Non-pigmented ciliary epithelial cell (primary cell): ENCODE measurements around the gene SLC6A16.

Source experiments
- DNase-seq: peaks from one replicate; pipeline ENCODE4 v3.0.0-alpha.2; 2010; ENCODE audit warnings: low read depth

Gene SLC6A16

DNA sequence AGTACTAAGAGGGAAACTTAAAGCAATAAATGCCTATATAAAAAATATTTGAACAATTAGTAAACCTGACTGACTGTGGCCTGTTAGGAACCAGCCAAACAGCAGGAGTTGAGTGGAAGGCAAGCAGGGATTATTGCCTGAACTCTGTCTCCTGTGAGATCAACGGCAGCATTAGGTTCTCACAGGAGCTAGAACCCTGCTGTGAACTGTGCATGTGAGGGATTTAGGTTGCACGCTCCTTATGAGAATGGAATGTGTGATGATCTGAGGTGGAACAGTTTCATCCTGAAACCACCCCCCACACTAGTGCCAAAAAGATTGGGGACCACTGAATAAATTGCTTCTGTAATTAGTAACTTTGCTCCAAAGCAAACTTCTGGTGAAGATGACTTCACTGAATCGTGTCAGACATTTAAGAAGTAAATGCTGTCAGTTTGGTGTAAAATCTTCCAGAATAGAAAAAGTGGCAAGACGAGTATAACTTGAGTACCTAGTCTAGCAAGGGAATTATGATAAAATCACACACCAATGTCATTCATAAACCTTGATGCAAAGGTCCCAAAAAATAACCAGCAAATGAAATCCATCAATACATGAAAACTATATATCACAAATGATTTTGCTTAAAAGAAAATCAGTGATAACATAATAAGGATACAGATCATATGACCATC, 53.8 kb downstream of the SLC6A16 start:
- DNase-seq: no peak

DNA sequence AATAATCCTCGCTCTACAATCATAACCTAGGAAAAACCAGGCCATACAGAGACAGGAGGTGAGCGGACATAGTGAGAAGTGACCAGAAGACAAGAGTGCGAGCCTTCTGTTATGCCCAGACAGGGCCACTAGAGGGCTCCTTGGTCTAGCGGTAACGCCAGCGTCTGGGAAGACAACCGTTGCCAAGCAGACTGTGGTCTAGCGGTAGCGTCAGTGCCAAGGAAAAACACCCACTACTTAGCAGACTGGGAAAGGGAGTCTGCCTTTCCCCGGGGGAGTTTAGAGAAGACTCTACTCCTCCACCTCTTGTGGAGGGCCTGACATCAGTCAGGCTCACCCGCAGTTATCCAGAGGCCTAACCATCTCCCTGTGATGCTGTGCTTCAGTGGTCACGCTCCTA, 58.6 kb downstream of the SLC6A16 start:
- DNase-seq: peak; percentile 6

DNA sequence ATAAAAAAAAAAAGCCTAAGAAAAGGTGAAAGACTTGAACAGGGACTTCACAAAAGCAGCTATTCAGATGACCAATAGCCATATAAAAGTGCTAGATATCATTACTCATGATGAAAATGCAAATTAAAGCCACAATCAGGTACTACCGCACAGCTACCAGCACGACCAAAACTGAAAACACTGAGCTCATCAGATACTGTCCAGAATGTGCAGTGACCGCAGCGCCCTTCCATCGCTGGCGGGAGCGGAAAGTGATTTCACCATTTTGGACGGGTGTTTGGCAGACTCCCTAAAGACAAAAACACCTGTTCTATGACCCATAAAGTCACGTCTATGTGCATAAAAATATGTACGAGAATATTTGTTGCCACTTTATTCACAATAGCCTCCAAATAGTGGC, 60.7 kb downstream of the SLC6A16 start:
- DNase-seq: no peak

DNA sequence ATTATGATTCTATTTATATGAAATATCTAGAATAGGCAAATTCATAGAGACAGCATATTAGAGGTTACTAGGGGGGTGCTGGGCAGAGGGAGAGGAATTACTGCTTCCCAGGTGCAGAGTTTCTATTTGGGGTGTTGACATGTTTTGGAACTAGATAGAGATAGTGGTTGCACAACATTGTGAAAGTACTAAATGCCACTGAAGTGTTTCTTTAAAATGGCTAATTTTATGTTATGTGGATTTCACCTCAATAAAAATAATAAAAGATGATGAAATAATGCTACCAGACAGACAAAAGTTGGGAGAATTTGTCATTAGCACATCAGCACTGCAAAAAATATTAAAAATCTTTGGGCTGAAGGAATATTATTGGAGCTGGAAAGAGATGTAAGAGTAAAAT, 63.4 kb downstream of the SLC6A16 start:
- no peak for DNase-seq

DNA sequence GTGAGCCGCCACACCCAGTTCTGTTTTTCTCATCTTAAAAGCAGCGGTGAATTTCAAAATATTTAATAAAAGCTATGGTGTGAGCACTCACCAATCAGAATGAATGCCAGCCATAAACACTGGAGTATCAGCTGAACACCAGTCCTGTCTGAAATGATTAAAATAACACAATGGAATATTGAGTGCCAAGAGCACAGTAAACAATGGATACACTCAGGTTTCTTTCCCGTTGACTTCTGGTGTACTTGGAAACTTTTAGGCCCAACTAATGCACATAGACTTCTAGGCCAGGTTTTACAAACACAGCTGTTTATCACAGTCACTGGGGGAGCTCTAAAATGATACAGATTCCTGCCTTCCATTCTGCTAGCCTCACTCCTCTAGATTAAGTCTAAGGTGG, 68.3 kb downstream of the SLC6A16 start:
- DNase-seq: no peak

DNA sequence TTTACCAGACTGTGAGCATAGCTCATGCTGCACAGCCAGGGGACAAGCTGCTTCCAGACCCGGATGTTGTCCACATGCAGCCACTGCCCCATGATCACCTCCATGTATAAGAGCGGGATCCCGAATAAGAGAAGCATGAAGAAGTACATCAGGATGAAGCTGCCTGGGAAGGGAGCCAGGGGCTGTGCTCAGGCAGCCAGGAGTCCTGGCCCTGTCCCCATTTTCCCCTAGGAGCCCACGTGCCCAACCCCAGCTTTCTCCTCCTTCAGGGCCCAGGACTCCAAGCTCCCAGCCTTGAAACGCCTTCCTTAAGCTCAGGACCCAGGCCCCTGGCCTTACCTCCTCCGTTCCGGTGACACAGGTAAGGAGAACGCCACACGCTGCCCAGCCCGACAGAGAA, 69.3 kb downstream of the SLC6A16 start:
- no peak for DNase-seq

DNA sequence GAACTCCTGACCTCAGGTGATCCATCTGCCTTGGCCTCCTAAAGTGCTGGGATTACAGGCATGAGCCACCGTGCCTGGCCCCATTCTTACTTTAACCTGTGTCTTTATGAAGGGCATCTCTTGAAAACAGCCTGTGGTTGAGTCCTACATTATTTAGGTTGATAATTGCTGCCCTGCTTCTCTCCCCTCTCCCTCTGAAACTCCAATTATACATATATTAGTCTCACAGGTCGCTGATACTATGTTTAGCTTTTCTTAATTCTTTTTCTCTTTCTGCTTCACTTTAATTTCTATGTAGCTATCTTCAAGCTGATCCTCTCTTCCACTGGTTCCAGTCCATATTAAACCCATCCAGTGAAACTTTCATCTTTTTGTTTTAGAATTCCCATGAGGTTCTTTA, 75.1 kb downstream of the SLC6A16 start:
- DNase-seq: no peak

DNA sequence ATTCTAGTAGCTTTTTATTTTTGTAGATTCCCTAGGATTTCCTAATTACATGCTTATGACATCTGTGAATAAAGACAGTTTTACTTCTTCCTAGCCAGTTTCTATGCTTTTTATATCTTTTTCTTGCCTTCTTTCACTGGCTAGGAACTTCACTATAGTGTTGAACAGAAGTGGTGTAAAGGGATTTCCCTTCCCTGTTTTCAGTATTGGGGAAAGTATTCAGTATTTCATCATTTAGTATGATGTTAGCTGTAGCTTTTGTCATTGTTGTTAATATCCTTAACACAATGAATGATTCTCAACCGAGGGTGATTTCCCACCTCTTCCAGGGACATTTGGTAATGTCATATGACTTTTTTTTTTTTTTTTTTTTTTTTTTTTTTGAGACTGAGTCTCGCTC, 77.3 kb downstream of the SLC6A16 start:
- no peak for DNase-seq

DNA sequence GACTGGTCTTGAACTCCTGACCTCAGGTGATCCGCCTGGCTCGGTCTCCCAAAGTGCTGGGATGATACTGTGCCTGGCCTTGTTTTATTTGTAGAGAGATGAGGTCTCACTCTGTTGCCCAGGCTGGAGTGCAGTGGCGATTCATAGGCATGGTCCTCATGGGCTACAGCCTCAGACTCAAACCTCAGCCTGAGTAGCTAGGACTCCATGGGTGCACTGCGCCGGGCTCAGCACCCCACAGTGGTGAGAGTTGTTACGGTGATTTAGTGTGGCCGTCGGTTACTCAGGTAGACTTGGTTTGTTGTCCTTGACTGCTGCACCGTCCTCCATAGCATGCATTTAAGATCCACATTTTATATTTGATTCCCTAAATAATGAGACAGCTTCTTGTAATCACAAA, 80.7 kb downstream of the SLC6A16 start:
- no peak for DNase-seq

DNA sequence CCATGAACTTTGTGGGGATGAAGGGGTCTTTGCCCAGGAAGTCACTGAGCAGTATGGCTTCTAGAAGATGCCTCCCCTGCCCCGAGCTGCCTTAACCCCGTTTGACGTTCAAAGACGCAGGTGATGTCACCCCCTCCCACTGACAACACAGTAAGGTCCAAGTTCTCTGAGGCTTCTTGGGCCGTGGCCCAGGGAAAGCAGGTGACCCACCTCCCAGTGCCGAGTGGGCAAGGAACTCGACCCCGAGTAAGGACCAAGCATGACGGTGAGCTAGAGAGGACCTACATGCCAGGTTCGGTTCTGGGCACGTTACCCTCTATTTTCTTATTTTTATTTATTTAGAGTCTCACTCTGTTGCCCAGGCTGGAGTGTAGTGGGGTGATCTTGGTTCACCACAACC, 81.3 kb downstream of the SLC6A16 start:
- no peak for DNase-seq

DNA sequence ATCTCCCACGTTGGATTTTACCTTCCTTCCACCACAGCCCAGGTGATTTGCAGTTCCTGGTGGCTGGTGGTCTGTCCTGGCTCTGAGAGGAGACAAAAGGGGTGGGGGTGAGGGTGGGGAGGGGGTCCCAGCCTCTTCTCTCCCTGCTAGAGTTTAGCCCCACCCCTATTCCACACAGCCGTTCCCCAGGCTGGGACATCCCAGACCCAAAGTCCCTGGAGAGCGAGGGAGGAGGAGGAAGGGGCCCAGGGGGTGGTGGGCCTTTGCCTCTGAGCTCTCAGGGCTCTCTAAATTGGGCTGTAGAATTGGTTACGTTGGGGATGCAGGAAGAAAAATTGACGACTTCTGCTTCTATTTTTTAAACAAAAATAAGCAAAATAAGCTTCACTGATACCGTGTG, 81.9 kb downstream of the SLC6A16 start:
- no peak for DNase-seq

DNA sequence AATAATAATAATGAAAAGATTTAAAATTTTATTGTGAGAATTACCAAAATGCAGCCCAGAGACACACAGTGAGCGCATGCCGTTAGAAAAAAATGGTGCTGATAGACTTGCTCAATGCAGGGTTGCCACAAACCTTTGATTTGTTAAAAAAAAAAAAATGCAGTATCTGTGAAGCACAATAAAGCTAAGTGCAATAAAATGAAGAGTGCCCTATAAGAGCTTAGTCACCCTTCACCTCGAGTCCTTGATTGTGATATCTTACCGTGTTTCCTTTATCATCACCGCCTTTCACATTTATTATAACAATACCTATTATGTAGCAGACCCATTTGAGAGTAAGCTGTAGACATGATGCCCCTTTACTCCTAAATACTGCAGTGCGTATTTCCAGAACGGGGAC, 83.2 kb downstream of the SLC6A16 start:
- DNase-seq: no peak
